D341Med (cell line): Measurements from ENCODE around the gene RTRAF.
A peak's percentile ranks its signal among the peaks of the same experiment; 100 is the strongest.

ENCODE experiments used
- DNase-seq: peaks from one replicate; pipeline ENCODE4 v3.0.0; 2012; ENCODE audit warnings: low spot score

RTRAF gene

DNA sequence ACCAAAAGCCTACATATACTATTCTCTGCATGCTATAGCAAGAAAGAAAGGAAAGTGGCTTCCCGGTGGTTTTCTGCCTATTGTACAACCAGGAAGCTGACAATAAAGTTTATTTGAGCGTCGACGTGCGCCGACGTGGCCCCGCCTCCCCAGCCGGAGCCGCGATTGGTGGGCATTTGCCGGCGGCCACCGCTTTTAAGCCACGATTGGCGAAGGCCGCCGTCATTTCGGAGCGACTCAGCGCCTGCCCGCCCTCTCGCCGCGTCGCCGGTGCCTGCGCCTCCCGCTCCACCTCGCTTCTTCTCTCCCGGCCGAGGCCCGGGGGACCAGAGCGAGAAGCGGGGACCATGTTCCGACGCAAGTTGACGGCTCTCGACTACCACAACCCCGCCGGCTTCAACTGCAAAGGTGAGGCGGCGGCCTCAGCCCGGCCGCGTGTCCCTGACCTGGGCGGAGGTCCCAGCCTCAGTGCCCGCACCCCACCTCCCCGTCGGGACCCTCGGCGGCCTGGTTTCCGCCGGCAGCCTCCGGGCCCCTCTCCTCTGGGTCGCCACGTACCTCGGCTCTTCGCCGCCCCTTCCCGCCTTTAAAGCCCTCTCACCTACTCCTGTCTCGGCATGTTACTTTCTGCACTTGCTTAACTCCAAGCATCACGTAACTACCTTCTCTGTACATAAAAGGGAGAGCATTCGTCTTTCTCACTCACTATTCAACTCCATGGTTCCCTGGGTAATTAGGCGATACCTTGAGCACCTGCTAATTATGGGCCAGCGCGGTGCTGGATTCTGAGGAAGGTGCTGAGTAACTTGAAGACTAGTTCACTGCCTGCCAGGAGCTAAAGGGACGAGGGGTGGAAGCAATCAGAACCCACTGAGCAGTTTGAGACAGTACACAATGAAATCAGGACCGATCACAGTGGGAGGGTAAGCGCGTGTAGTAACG lies at the start of gene RTRAF:
Gene RTRAF (plus strand): TSS at position 254 of the 942 bp plus-strand sequence. CDS start 94 bp downstream, at position 348.
- DNase-seq = peak; percentile 98

- DNase-seq = no peak
Measured at GRCh38 chr14:51939755-51940301, 49.5 kb upstream of the RTRAF start.

DNA sequence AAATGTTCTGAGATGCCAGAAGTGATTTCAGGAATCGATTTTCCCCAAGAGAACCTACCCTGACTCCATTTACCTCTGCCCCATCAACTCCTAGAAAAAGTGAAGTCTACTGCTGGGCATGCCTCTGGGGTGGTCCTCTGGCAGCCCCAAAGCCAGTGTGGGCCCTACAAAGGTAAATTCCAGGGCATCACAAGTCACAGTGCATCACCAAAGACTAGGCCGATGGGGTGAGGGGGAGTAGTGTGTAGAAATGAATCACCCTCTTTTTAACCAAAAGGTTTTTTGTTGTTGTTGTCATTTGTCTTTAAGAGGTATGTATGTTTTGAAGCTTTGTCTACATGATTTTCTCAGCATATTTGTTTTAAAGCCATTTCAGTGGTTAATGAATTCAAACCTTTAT lies 46.4 kb upstream of the RTRAF start:
- no peak for DNase-seq

DNA sequence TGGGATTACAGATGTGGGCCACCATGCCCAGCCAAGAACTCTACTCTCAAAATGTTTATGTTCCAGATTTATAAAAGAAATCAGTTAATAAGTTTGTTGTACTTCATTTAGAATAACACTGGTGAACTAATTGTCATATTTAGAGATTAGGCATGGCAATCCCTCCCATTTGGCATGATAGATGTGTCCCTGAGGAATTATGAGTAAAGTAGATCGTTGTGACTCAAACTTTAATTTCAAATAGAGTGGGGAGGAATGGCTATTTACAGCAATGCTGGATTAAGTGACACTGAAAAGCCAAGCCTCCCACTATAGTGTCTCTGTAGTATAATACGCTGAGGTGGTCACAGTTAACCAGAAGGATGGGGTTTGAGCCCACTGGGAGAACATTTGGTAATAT lies 39.3 kb upstream of the RTRAF start:
- no peak for DNase-seq

DNA sequence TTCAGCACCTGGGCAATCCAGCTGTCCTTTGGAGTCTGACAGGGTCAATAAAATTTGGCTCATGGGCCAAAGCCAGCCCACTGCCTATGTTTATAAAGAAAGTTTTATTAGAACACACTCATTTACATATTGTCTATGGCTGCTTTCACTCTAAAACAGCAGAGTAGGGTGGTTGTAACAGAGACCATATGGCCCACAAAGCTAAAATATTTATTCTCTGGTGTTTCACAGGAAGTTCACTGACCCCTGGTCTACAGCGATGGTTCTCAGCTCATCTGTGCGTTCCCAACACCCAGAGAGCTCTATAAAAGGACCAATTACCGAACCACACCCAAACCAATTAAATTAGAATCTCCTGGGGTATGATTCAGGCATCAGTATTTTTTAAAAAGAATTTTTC lies 37.7 kb upstream of the RTRAF start:
- no peak for DNase-seq

DNA sequence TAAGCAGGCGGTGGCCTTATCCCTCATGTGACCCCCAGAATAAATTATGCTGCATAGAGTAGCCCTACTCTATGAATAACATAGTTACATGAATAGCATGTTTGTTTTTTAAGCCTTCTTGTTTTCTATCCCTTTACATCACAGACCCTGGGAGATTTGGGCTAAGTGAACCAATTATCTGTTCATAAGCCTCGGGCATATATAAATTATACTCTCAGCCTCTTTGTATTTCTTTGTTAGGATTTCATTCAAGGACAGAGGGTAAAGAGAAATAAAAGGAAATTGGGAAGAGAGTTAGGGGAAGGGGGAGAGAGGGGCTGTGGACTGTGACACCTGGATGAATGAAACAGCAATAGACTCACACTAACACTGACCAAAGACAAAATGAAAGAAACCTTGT lies 35.3 kb upstream of the RTRAF start:
- no peak for DNase-seq

DNA sequence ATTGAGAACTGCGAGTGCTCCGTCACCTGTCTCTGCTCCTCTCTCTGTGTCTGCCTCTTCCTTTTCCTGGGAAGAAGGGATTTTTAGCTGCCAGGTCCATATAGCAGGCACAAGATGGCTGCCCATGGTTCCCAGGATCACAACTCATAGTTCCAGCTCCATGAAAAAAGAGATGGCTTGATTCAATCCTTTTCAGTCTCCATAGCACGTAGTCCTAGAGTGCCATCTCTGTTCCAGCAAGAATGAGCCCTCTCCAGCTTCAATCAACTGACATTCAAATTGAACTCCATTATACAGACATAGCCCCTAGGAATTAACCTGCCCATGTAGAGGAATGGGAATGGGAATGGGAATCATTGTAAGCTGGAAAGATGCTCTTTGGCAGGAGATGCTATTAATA lies 34.7 kb upstream of the RTRAF start:
- no peak for DNase-seq

DNA sequence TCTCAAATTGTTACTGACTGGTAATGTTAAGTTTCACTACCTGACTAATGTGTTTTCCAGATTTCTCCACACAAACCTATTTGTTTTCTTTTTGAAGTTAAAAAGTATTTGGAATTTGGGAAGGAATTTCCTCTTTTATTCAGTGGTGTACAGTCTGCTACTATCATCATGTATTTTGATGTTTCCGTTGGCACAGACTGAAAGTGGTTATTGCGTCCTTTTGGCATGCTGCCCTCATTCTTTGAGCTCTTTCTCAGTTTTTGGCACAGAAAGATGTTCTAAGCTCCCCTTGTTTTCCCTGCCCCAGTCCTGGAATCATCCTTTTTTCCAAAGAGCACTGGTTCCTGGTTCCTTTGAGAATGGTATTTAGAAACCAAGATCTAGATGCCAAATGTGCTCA lies 31.4 kb upstream of the RTRAF start:
- DNase-seq = no peak

- no peak for DNase-seq
Measured at GRCh38 chr14:51959928-51960327, 29.4 kb upstream of the RTRAF start.

DNA sequence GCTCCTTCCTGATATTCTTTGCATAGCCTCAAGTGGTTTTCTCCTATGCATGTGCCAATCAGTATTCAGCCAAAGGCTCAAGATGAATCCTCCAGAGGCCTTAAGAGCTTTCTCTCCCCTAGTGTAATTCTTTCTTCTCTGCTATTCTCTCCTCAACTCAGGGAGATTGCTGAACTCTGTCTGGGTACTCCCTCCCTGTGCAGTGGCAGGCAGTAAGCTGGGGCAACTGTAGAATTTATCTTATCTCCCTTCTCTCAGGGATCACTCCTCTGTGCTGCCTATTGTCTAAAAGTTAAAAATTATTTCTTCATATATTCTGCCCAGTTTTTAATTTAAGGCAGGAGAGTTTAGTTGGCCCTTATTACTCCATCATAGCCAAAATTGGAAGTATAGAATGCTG lies 28.5 kb upstream of the RTRAF start:
- DNase-seq = no peak

- DNase-seq = no peak
Measured at GRCh38 chr14:51962711-51963110, 26.6 kb upstream of the RTRAF start.

DNA sequence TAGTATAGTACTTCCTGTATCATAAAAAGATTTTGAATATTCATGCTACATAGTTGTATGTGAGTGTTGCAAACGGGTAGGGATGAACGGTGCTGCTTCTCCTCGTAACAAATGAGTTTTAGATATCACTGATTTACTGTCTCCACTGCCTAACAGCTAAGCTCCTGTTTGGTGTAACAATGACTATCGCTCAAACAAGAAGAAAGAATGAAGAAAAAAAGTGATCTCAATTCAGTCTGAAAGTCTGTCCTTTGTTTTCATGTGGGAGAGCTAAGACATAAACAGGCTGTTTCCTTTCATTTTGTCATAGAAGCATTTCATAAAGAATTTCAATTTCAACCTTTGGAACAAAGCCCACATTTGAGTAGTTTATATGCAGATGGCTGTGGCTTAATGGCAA lies 26.1 kb upstream of the RTRAF start:
- no peak for DNase-seq

- no peak for DNase-seq
Measured at GRCh38 chr14:51967521-51967920, 21.8 kb upstream of the RTRAF start.

GRCh38 chr14:51969852-51970540 lies 19.4 kb upstream of the RTRAF start:
- no peak for DNase-seq

DNA sequence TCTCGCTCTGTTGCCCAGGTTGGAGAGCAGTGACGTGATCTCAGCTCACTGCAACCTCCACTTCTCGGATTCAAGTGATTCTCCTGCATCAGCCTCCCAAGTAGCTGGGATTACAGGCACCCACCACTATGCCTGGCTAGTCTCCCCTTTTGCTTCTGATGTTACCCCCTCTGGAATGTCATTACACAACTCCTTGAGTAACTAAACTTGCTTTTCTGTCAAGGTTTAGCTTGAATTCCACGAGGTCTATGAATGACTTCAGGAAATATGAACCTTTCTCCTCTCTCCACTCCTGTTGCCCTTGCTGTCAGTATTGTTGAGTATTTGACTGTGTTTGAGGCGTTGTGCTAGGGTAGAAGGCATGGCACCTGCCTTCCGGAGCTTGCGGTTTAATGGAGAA lies 16.8 kb upstream of the RTRAF start:
- no peak for DNase-seq

DNA sequence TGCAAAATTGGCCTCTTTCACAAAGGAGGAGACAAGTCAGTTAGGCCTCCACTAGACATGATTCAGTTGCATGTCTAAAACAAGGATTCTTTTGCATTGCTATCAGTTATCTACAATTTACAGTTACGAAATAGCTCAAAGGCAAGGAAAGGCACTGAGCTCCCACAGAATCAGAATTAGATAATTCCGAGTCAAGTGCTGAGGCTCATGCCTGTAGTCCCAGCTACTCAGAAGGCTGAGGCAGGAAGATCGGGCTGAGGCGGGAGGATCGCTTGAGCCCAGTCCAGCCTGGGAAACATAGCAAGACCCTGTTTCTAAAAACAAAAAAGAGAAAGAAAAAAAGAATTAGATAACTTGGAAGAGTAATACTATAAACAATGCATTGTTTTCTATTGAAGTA lies 12.3 kb upstream of the RTRAF start:
- no peak for DNase-seq

DNA sequence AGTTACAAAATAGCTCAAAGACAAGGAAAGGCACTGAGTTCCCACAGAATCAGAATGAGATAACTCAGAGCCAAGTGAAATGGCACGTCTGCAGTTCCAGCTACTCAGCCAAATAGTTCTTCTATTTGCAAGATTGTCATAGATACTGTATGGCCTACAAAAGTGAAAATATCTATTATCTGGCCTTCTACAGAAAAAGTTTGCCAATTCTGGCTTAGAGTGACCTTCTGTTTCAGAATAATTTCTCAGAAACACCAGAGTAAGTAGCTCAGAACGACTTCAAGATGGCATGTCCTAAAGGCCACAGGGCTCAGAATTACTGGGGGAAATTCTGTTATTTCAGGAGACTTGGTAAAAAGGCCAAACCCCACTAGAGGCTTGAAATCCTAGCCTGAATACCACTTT lies 10.7 kb upstream of the RTRAF start:
- DNase-seq = no peak

- DNase-seq = peak; percentile 77
Measured at GRCh38 chr14:51979088-51979709, 10.1 kb upstream of the RTRAF start.

DNA sequence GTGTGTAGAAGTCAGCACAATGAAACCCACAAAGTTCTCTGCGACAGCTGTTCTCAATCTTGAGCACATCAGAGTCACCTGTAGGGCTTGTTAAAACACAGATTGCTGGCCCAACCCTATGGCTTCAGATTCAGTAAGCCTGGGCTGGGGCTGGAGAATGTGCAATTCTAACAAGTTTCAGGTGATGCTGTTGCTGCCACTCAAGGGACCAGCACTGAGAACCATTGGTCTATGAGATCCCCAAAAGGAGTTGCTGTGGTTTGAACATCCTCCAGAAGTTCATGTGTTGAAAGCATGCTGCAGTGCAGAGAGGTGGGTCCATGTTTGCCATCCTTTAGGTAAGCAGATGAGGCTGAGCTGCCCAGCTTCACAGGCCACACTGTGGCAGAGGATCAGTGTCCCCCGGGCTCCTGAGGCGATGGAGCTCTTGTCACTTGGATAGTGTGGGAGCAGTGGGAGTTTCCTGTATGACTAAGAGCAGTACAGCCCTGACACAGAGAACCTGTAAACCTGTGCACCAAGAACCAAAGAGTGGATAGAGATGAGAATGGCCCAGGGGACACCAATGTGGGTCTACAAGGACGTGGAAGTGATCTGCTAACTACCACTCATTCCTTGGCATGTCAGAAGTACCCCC lies 8.0 kb upstream of the RTRAF start:
- DNase-seq = no peak

DNA sequence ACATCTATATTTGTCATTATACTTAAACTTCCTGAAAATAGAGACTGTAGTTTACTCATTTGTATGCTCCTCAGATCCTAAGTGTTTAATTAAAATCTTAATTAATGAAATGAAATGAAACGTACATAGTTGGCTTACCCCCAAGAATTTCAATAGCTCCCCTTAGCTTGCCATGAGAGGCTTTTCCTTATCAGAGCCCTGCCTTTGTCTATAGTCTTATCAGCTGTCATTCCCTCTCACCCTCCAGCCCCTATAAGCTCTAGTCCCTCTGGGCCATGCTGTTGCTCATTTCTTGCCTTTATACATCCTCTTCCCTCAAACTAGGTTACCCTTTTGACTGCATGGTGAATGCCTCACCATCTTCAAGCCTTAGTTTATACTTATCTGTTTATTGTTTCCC lies 1.1 kb upstream of the RTRAF start:
- DNase-seq = no peak

- DNase-seq = no peak
Measured at GRCh38 chr14:51990488-51990887, 1.1 kb downstream of the RTRAF start.

GRCh38 chr14:51993285-51993920 lies 4.1 kb downstream of the RTRAF start:
- DNase-seq = no peak
